Fibroblast of mammary gland (primary cell): ENCODE measurements around the gene VGF.

Experiments used
- DNase-seq: peaks from one replicate; pipeline ENCODE4 v3.0.0-alpha.2; 2010; ENCODE audit warnings: low read depth
- H3K4me3 ChIP-seq: 2 replicates; pipeline ENCODE4 v1.5.1; 2011; ENCODE audit warnings: low read depth, mild to moderate bottlenecking, low read length, moderate library complexity; ENCODE audit not compliant: control insufficient read depth
- CTCF ChIP-seq: conservative IDR thresholded peaks from 2 replicates; pipeline ENCODE4 v1.5.1; 2011; ENCODE audit warnings: low read depth, low read length, inconsistent platforms; ENCODE audit not compliant: control insufficient read depth, insufficient read depth

The VGF gene

DNA sequence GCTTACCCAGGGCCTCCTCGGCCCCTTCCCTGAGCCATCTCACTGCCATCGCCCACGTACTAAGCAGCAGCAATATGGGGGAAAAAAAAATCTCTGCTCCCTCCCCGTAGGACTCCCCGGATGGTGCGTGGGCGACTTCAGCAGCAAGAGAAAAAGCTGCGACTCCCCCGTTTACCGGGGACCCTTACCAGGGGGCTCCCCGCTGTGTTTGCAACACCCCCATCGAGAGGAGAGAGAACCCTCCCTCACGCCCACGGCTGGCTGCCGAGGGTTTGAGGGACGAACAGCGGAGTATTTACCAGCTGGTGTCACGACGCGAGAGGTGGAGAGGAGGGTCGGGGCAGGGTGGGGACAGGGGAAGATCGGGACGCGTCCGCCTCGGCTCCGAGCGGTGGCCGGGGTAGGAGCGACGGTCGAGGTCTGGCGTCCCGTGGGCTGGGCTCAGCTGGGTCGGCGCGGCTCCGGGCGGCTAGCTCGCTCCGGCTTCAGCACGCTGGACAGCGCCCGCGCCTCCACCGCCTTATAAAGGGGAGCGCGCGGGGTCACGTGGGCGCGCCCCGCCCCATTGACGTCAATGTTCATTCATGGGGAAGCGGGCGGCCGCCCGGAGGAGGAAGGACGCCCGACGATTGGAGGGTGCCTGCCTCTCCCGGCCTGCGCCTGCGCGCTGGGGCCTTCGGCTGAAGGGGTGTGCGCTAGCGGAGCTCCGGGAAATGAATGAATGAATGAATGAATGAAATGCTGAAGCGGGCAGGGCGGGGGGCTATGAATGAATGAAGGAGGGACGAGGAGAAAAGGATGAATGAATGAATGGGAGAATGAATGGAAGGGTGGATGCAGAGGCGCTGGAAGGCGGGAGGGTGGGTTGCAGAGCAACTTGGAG lies at the start of gene VGF:
VGF (minus strand) TSS at position 495 of the 883 bp plus-strand sequence. CDS start 726 bp downstream, outside the sequence.
- peak within 1 kb of the TSS; percentile 44 for H3K4me3 ChIP-seq
- peak; percentile 88 for DNase-seq
- no peak for TF ChIP-seq CTCF

DNA sequence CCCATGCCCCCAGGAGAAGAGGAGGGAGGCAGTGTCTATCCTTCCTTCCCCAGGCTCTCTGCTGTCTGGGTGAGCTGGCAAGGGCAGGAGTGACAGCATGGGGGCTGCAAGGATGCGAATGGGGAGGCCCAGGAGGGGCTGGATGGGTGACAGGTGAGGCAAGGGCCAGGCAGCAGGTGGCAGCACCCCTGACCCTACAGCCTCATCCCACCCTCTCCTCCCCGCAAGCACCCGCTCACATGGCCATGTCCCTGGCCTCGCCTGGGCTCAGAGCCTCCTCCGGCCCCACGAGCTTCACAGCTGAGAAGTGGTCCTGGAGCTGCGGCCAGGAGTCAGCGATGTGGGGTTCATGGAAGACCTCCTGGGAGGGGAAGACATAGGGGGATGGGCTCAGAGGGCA lies 46.6 kb upstream of the VGF start:
- no peak overlapping the region for H3K4me3 ChIP-seq
- no peak for TF ChIP-seq CTCF
- DNase-seq, result no peak

- no peak overlapping the region for H3K4me3 ChIP-seq
- no peak for DNase-seq
- no peak for TF ChIP-seq CTCF
Observed at GRCh38 chr7:101211501-101211900, 46.1 kb upstream of the VGF start.

DNA sequence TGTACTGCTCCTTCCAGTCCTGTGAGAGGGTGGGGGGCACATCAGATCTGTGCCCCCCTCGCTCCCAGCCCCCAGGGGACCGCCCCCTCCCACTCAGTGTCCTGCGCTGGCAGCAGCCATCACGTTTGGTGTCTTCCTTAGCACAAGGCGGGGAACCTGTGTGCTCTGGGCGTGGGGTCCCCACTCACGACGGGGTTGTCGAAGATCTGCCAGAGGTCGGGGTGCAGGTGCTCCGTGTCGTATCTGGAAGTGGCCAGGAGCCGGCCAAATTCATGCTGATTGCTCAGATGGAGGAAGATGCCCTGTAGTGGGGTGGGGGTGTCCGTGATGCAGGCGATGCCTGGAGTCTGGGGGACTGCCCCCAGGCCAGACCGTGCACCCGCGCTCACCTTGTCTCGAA lies 44.8 kb upstream of the VGF start:
- no peak for TF ChIP-seq CTCF
- H3K4me3 ChIP-seq, result no peak overlapping the region
- no peak for DNase-seq

DNA sequence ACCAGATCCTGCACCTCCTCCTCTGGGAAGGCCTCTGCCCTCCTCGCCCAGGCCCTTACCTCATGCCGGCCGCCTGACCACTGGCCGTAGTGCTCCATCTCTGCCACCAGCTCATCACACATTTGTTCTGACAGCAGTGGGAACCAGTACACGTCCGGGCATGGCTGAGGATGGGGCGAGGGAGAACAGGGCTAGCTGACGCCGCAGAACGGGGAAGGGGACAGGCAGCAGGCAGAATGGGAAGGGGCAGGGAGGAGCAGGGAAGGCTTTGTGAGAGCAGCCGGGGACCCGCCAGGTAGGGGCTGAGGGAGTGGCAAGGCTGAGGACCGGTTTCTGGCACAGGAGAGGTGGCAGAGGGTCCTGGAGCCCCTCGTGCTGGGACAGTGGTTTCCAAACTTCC lies 43.4 kb upstream of the VGF start:
- no peak for DNase-seq
- no peak for TF ChIP-seq CTCF
- no peak overlapping the region for H3K4me3 ChIP-seq

GRCh38 chr7:101207459-101207858 lies 42.1 kb upstream of the VGF start:
- no peak overlapping the region for H3K4me3 ChIP-seq
- DNase-seq, result no peak
- no peak for TF ChIP-seq CTCF
